IPS DF 19.7 (cell line): Measurements from ENCODE around the gene DEXI.

Experiments used
- DNase-seq: peaks from one replicate; pipeline ENCODE4 v3.0.0-alpha.2; 2013; ENCODE audit warnings: low read depth, low spot score

DEXI gene

DNA sequence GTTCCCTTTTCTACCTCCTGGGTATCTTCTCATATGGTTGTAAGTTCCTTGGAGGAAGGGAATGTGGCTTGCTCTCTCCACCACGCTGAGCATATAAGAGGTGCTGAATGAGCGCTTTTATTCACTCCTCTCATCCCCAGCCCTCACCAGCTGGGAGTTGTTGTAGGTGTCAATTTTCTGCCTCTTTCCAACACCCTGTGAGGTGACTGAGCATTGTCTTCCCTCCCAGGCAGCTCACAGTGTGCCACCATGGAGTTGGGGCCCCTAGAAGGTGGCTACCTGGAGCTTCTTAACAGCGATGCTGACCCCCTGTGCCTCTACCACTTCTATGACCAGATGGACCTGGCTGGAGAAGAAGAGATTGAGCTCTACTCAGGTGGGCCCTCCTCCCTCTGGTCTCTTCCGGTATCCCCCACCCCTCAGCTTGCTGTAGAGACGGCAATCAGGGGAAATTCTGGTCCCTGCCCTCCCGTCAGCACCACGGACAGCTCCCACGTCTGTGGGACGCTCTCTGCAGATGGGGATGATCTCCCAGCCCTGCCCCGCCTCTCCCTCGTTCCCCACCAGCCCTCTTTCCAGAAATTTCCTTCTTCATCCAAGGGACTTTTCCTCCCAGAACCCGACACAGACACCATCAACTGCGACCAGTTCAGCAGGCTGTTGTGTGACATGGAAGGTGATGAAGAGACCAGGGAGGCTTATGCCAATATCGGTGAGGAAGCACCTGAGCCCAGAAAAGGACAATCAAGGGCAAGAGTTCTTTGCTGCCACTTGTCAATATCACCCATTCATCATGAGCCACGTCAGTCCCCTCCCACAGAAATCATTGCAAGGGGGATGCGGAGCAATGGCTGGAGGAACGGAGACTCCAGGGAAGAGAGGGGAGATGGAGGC, 47.0 kb downstream of the DEXI start:
- DNase-seq, result peak; percentile 40

DNA sequence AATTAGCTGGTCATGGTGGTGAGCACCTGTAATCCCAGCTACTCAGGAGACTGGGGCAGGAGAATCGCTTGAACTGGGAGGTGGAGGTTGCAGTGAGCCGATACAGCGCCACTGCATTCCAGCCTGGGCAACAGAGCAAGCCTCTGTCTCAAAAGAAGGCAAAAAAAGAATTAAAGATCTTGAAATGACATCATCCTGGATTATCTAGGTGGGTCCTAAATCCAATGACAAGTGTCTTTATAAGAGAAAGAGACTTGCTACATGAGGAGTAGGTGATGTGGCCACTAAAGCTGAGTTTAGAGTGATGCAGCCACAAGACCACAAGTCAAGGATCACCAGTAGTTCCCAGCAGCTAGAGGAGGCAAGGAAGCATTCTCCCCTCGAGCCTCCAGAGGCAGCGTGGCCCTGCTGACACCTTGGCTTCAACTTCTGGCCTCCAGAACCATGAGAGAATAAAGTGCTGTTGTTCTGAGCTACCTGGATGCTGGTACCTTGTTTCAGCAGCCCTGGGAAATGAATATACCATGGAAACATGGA, 49.4 kb downstream of the DEXI start:
- DNase-seq, result no peak

DNA sequence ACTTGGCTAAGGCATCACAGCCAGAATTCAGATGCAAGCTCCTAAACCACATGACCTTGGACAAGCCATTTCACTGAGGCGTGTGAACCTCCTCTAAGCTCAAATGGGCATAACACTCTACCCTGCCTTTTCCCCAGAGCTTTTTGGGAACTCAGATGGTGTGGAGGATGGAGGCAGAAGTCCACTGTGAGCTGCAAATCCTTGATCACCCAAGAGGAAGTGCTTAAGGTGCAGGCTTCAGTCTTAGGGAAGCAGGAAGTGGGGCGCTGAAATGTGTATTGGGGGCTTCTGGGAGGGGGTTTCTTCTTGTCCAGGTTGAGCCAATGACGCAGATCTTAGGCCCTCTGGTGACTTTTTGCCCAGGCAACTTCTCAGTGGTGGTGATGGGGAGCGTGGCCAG, 52.4 kb downstream of the DEXI start:
- no peak for DNase-seq

DNA sequence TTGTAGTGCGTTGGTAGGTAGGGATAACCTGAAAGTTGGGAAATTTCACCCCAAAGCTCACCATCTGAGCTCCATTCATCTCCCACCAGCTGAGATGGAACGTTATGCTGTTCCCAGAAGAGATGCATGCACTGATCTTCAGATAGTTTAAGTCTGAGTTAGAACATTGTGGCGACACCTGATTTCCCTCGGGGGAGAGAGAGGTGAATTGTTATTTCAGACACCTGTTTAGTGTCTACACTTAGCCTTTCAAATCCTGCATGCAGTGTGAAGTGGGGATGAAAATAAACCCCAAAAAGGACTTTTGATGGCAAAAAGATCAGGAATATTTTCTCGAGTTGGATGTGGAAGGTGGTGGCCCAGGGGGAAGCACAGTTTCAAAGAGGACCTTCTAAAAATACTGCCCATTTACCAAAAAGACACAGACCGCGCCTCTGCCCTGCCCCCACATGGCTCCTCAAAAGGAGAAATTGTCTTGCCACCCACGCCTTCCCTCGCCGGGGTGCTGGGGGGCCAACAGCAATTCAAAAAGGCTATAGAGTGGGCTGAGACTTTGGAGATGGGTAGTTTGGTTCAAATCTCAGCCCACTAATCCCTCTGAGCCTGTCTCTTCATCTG, 53.8 kb downstream of the DEXI start:
- no peak for DNase-seq

DNA sequence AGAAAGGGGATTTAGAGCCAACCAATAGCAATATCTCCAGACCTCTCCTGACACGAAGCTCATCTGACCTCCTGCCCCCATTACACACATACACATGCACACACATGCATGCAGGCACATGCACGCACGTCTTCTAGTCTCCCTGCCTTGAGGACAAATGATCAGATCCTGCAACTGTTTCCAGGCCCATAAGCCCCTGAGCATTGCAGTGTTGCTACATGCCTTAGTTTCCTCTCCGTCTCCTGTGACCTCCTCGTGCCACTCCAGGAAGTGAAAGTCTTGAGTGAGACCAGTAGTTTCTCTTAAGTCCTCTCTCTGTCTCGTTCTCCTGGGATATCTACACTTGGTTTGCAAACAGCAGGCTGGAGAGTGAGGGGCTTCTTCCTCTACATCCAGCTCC, 57.0 kb downstream of the DEXI start:
- no peak for DNase-seq

DNA sequence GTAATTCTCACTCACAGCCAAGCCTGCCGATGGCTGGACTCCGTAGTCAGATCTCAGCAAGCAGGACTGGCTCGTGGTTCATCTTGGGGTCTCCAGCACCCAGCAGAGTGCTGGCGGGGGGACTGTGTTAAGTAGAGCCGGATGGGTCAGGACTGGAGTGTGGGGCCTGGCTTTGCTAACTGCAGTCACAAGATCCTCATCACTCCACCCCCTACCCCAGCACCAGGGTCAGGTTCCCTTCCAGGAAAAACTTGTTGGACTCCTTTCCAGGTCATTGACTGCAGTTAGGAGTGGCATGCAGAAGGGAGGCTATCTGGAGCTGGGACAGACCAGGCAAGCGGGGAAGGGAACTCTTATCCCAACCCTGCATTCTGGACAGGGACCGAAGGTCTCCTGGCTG, 59.3 kb downstream of the DEXI start:
- no peak for DNase-seq

DNA sequence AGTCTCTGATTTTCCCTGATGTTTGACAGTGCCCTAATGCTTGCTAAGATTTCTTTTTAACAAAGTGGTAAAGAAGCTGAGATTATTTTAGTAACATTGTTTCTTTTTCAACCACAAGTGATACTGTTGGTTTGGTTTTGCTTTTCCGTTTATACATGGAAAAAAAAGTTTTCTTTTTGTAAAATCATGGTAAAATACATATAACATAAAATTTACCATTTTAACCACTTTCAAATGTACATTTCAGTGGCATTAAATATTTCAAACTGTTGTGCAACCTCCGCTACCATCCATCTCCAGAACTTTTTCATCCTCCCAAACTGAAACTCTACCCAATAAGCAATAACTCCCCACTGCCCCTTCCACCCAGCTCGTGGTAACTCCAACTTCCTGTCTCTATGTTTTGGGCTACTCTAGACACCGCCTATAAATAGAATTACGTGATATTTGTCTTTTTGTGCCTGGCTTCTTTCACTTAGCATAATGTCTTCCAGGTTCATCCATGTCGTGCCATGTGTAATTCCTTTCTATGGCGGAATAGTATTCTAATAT, 60.7 kb downstream of the DEXI start:
- DNase-seq, result no peak

DNA sequence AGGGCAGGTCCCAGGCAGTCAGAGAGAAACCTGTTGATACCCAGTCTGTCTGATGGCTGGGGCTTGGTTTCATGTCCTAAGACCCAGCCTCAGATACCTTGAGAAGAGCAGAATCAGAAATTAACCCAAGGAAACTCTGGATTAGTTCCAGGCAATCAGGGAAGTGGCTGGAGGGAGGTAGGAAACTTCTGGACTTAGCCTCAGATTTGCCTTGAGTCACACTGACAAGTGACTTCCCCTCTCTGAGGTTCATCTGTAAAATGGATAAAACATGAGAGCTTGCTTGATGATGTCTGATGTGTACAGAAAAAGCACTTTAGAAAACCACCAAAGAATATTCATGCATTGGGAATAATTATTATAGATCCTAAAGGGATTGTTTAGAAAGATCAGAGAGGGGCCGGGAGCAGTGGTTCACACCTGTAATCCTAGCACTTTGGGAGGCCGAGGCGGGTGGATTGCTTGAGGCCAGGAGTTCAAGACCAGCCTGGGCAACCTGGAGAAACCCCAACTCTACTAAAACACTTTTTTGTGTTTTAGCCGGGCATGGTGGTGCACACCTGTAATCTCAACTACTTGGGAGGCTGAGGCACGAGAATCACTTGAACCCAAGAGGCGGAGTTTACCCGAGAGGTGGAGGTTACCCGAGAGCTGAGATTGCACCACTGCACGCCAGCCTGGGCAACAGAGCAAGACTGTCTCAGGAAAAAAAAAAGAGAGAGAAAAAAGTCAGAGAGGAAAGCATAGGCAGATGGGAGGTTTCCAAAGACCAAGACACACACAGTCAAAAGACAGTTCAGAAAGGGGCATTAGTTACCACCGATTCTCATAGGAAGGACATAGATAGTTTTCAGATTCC, 61.4 kb downstream of the DEXI start:
- no peak for DNase-seq

DNA sequence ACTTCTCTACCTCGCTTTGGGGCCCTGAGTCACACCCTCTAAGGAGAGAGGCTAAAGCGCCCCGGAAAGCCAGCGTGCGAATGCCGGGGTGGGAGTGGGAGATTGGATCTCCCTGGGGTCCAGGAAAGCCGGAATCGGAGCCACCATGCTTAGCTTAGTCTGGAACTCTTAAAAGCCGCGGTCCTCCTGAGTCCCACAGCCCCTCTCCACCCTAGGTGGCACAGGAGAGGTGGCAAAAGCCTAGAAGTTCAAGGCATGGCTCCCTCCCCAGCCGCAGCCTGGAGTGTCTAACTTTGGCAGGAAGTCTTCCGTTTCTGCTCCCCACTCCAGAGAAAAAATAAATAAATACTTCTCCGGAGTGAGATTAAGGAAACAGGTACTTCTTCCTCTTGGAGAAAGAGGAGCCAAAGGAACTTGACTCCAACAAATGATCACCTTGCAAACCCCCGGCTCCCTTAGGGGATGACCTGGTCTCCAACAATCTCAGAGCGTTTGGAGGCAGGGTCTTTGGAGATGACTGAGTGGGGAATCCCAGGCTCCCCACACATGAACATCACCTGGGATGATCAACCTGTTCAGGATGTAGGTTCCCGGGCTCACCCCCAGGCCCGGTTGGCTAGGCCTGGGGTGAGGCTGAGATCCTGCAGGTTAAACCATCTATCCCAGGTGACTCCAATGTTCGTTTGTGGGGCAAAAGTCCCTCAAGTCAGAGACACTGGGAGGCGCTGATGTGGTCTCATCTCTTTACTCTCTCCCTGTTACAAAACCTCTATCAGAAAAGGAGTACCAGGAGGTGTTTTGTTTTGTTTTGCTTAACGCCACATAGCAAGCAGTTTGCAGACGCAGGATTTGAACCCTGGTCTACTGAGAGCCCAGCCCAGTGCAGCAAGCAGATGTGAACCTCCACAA, 62.3 kb downstream of the DEXI start:
- no peak for DNase-seq
